Endothelial cell of umbilical vein (primary cell): ENCODE measurements around the gene TICAM1.

Experiments
- CTCF ChIP-seq, 2 donors: IDR thresholded peaks; 1 replicate in 1 of 2; 2 replicates in 1 of 2; pipeline ENCODE4 v1.5.1; 2011; ENCODE audit warnings: low read length in 2 of 2, mild to moderate bottlenecking in 2 of 2, moderate library complexity in 2 of 2, control low read depth in 1 of 2, inconsistent platforms in 1 of 2, low read depth in 1 of 2; ENCODE audit not compliant: insufficient read depth in 1 of 2; ENCODE audit errors: extremely low read depth in 1 of 2
- EZH2 ChIP-seq: IDR thresholded peaks from 2 replicates; pipeline ENCODE4 v1.6.1; 2012; ENCODE audit warnings: borderline replicate concordance, low read depth, mild to moderate bottlenecking, moderate library complexity, low read length, inconsistent platforms; ENCODE audit not compliant: severe bottlenecking
- JUN ChIP-seq: IDR thresholded peaks from 2 replicates; pipeline ENCODE4 v1.6.1; 2011; ENCODE audit warnings: borderline replicate concordance, low read depth; ENCODE audit not compliant: insufficient read length, insufficient read depth
- POLR2AphosphoS5 ChIP-seq: IDR thresholded peaks from 2 replicates; pipeline ENCODE4 v1.6.1; 2012; ENCODE audit warnings: low read depth, mild to moderate bottlenecking, control low read depth, low read length, moderate library complexity; ENCODE audit not compliant: insufficient read depth

GRCh38 chr19:4817467-4818277 is 13.8 kb downstream of the TICAM1 start:
- no peak for TF ChIP-seq EZH2
- no peak for TF ChIP-seq CTCF (IDR thresholded peaks at IDR 0.05; ENCODE audit: extremely low read depth in 1 of 2, insufficient read depth in 1 of 2, low read depth in 1 of 2, low read length in 2 of 2)
- TF ChIP-seq POLR2AphosphoS5 = no peak
- no peak for TF ChIP-seq JUN
